Measurements from ENCODE around the gene NIPBL. TPM values are rescaled to one million over a fixed set of nuclear protein-coding genes. Genes with fewer than 3 reads are reported as not detected.

Gene NIPBL
- total and polyA plus RNA-seq, 10 of the 15 experiments (the other 5 are each of a cell fraction or from before 2014, with no cell fraction given) = 10.4 to 50.4 (median 20.2) TPM

- TF ChIP-seq CHD1 (IDR thresholded peaks at IDR 0.05; ENCODE audit: low read depth, low read length) (no peak), SMAD5 (IDR thresholded peaks at IDR 0.05; ENCODE audit: low read depth) (no peak), ZBTB40 (IDR thresholded peaks at IDR 0.05; ENCODE audit: borderline replicate concordance) (no peak), CEBPZ (IDR thresholded peaks at IDR 0.05; ENCODE audit: low read depth, low read length) (no peak), ZNF24 (IDR thresholded peaks at IDR 0.05) (peak; percentile 49; the same call in 1 of the 2 replicates), E2F8 (IDR thresholded peaks at IDR 0.05; ENCODE audit: low read depth, partially characterized antibody) (peak; percentile 33), PRDM15 (CRISPR knock-in tag; IDR thresholded peaks at IDR 0.05) (no peak), SMAD1 (IDR thresholded peaks at IDR 0.05; ENCODE audit: low read depth, partially characterized antibody) (no peak), ZNF384 (IDR thresholded peaks at IDR 0.05; ENCODE audit: borderline replicate concordance, low read depth, low read length) (peak; percentile 88), POU2F2 (IDR thresholded peaks at IDR 0.05; ENCODE audit: borderline replicate concordance, low read depth, low read length) (no peak), RELB (IDR thresholded peaks at IDR 0.05; ENCODE audit: low read depth) (peak; percentile 83)
Measured at GRCh38 chr5:37111426-37112382, 235.1 kb downstream of the NIPBL start (continued).
